ENCODE data around the gene RYR2.

DNA sequence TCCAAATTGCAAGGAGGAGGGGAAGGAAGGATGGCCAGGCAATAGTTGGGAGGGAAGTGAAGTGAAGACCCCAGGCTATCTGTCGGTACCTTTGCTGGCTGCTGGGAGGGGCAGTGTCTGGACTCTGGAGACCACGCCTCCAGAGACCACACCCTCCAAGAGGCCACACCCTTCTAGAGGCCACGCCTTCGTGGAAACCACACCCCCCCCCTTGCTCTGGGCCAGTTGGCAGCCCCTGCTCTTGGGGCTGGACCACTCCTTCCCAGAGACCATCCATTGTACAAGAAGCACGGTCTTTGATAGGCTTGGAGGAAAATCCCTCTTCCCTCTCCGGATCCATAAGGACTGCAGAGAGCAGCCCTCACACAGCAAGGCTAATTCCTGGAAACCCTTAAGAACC lies 73.1 kb downstream of the RYR2 start:
- TF ChIP-seq, protein P1, sequence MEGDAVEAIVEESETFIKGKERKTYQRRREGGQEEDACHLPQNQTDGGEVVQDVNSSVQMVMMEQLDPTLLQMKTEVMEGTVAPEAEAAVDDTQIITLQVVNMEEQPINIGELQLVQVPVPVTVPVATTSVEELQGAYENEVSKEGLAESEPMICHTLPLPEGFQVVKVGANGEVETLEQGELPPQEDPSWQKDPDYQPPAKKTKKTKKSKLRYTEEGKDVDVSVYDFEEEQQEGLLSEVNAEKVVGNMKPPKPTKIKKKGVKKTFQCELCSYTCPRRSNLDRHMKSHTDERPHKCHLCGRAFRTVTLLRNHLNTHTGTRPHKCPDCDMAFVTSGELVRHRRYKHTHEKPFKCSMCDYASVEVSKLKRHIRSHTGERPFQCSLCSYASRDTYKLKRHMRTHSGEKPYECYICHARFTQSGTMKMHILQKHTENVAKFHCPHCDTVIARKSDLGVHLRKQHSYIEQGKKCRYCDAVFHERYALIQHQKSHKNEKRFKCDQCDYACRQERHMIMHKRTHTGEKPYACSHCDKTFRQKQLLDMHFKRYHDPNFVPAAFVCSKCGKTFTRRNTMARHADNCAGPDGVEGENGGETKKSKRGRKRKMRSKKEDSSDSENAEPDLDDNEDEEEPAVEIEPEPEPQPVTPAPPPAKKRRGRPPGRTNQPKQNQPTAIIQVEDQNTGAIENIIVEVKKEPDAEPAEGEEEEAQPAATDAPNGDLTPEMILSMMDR (IDR thresholded peaks at IDR 0.05) = no peak
- TF ChIP-seq, protein P2, sequence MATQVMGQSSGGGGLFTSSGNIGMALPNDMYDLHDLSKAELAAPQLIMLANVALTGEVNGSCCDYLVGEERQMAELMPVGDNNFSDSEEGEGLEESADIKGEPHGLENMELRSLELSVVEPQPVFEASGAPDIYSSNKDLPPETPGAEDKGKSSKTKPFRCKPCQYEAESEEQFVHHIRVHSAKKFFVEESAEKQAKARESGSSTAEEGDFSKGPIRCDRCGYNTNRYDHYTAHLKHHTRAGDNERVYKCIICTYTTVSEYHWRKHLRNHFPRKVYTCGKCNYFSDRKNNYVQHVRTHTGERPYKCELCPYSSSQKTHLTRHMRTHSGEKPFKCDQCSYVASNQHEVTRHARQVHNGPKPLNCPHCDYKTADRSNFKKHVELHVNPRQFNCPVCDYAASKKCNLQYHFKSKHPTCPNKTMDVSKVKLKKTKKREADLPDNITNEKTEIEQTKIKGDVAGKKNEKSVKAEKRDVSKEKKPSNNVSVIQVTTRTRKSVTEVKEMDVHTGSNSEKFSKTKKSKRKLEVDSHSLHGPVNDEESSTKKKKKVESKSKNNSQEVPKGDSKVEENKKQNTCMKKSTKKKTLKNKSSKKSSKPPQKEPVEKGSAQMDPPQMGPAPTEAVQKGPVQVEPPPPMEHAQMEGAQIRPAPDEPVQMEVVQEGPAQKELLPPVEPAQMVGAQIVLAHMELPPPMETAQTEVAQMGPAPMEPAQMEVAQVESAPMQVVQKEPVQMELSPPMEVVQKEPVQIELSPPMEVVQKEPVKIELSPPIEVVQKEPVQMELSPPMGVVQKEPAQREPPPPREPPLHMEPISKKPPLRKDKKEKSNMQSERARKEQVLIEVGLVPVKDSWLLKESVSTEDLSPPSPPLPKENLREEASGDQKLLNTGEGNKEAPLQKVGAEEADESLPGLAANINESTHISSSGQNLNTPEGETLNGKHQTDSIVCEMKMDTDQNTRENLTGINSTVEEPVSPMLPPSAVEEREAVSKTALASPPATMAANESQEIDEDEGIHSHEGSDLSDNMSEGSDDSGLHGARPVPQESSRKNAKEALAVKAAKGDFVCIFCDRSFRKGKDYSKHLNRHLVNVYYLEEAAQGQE (IDR thresholded peaks at IDR 0.05; ENCODE audit: insufficient read depth in 1 of 2, low read depth in 2 of 2, low read length in 1 of 2) = no peak
- TF ChIP-seq POLR2AphosphoS5 (IDR thresholded peaks at IDR 0.05; ENCODE audit: low read depth, low read length) (no peak), SIN3A (IDR thresholded peaks at IDR 0.05; ENCODE audit: borderline replicate concordance, insufficient read depth, low read depth, low read length) (no peak), TCF7L2 (IDR thresholded peaks at IDR 0.05; ENCODE audit: low read depth, low read length) (no peak)

All from Panc1 (cell line).